Transverse colon (tissue), 3 donors: Measurements from ENCODE around the gene WDR49.

Experiments
- CTCF ChIP-seq, 5 experiments: fragments of 200-600 bp in 3 of 5; fragments of 450-650 bp in 2 of 5; sonication (generic) in 3 of 5; IDR thresholded peaks; 1 replicate in 2 of 5; 2 replicates in 3 of 5; pipeline ENCODE4 v1.5.1; 2016 to 2017; ENCODE audit warnings: antibody characterized with exemption in 5 of 5, inconsistent platforms in 3 of 5, mild to moderate bottlenecking in 2 of 5, moderate library complexity in 1 of 5
- POLR2A ChIP-seq: fragments of 450-650 bp; IDR thresholded peaks from one replicate; pipeline ENCODE4 v1.6.1; 2016; ENCODE audit warnings: antibody characterized with exemption, mild to moderate bottlenecking, moderate library complexity

GRCh38 chr3:167615030-167615429 is 38.7 kb downstream of the WDR49 start:
- TF ChIP-seq CTCF (IDR thresholded peaks at IDR 0.05) (no peak), POLR2A (no peak)
